ENCODE measurements around the gene PROZ. TPM values are rescaled to one million over a fixed set of nuclear protein-coding genes. Genes with fewer than 3 reads are reported as not detected.
"Not testable (repeated sequence)": the region's sequence is repeated elsewhere in the genome, so short reads cannot be mapped to it uniquely, and the experiment has no call there.

The PROZ gene
- not detected for total RNA-seq

GRCh38 chr13:113157929-113158747 lies at the start of gene PROZ:
TSS of gene PROZ (plus strand) at chr13:113158648. CDS start at chr13:113158661, 13 bp downstream.
- H3K4me3 ChIP-seq = no peak within 1 kb of the TSS
- ATAC-seq (ENCODE audit: low FRiP score in 2 of 2) (no peak), DNase-seq (no peak)
- H3K27ac ChIP-seq = no peak within 1 kb of the TSS
- WGBS, 2 donors = 69 to 72% methylated on average over 11 of the region's 16 CpGs
- no peaks in the 10 kb centered on the region for H3K9me3 ChIP-seq
- H3K36me3 ChIP-seq = no peaks in the 10 kb centered on the region
- H3K4me1 ChIP-seq = peaks cover 4 to 11% (median 8%) of the 10 kb centered on the region in 4 donors
- peaks cover 0 to 12% (median 3%) of the 10 kb centered on the region in 4 donors for H3K27me3 ChIP-seq
- TF ChIP-seq EP300 (IDR thresholded peaks at IDR 0.05) = no peak
- no peak for TF ChIP-seq POLR2A (IDR thresholded peaks at IDR 0.05)
- no peak for TF ChIP-seq POLR2AphosphoS5 (IDR thresholded peaks at IDR 0.05)
- TF ChIP-seq CTCF (IDR thresholded peaks at IDR 0.05) = no peak

GRCh38 chr13:113109151-113110047 lies 49.0 kb upstream of the PROZ start:
- Histone ChIP-seq H3K27ac (no peak overlapping the region), H3K4me1 (peaks cover 13 to 26% (median 18%) of the 10 kb centered on the region in 4 donors), H3K4me3 (peak overlapping the region in 2 of 4 donors; percentile 36 to 55), H3K27me3 (peaks cover 0 to 19% (median 16%) of the 10 kb centered on the region in 4 donors), H3K36me3 (no peaks in the 10 kb centered on the region), H3K9me3 (no peaks in the 10 kb centered on the region)
- ATAC-seq (ENCODE audit: low FRiP score in 2 of 2) (peak in 1 of 2 donors; percentile 34), DNase-seq (peak in 1 of 2 donors; percentile 80)
- TF ChIP-seq POLR2AphosphoS5 (IDR thresholded peaks at IDR 0.05) = no peak
- TF ChIP-seq POLR2A (IDR thresholded peaks at IDR 0.05) = no peak
- WGBS, 2 donors = 30 to 59% methylated on average over 22 to 53 of the region's 73 CpGs

GRCh38 chr13:113110048-113110851 lies 48.2 kb upstream of the PROZ start:
- WGBS, 2 donors = 0 to 6% methylated on average over 17 to 59 of the region's 99 CpGs
- DNase-seq = peak in 1 of 2 donors; percentile 88
- Histone ChIP-seq H3K36me3 (no peaks in the 10 kb centered on the region), H3K4me1 (peaks cover 13 to 23% (median 18%) of the 10 kb centered on the region in 4 donors), H3K4me3 (peak overlapping the region in 3 of 4 donors; percentile 36 to 55 (median 48)), H3K9me3 (no peaks in the 10 kb centered on the region), H3K27me3 (peaks cover 0 to 19% (median 16%) of the 10 kb centered on the region in 4 donors), H3K27ac (no peak overlapping the region)
- ATAC-seq (ENCODE audit: low FRiP score in 2 of 2) = peak in 1 of 2 donors; percentile 64
- TF ChIP-seq CTCF (IDR thresholded peaks at IDR 0.05) (no peak), EP300 (IDR thresholded peaks at IDR 0.05) (no peak), POLR2A (IDR thresholded peaks at IDR 0.05) (no peak), POLR2AphosphoS5 (IDR thresholded peaks at IDR 0.05) (no peak)

GRCh38 chr13:113110852-113111315 lies 47.6 kb upstream of the PROZ start:
- Histone ChIP-seq H3K36me3 (no peaks in the 10 kb centered on the region), H3K27me3 (peaks cover 0 to 19% (median 16%) of the 10 kb centered on the region in 4 donors), H3K4me3 (peak overlapping the region in 3 of 4 donors; percentile 36 to 55 (median 48)), H3K27ac (no peak overlapping the region), H3K4me1 (peaks cover 13 to 19% (median 17%) of the 10 kb centered on the region in 4 donors), H3K9me3 (no peaks in the 10 kb centered on the region)
- TF ChIP-seq POLR2AphosphoS5 (IDR thresholded peaks at IDR 0.05) = no peak
- TF ChIP-seq POLR2A (IDR thresholded peaks at IDR 0.05) = no peak
- no peak for TF ChIP-seq EP300 (IDR thresholded peaks at IDR 0.05)
- no peak for TF ChIP-seq CTCF (IDR thresholded peaks at IDR 0.05)
- no peak for DNase-seq
- peak in 1 of 2 donors; percentile 60 for ATAC-seq (ENCODE audit: low FRiP score in 2 of 2)
- 29 to 75% methylated on average over 11 to 25 of the region's 49 CpGs for WGBS, 2 donors

- H3K27me3 ChIP-seq = peaks cover 0 to 19% (median 16%) of the 10 kb centered on the region in 4 donors
- peaks cover 13 to 19% (median 16%) of the 10 kb centered on the region in 4 donors for H3K4me1 ChIP-seq
- H3K9me3 ChIP-seq; ATAC-seq (ENCODE audit: low FRiP score in 2 of 2); DNase-seq; H3K36me3 ChIP-seq; H3K27ac ChIP-seq; H3K4me3 ChIP-seq: not testable (repeated sequence)
- 81 to 91% methylated on average over 4 to 5 of the region's 5 CpGs for WGBS, 2 donors
Measured at GRCh38 chr13:113111821-113112220, 46.6 kb upstream of the PROZ start.

- Histone ChIP-seq H3K4me1 (peaks cover 13 to 19% (median 16%) of the 10 kb centered on the region in 4 donors), H3K27me3 (peaks cover 0 to 19% (median 16%) of the 10 kb centered on the region in 4 donors)
- H3K27ac ChIP-seq; H3K36me3 ChIP-seq; H3K9me3 ChIP-seq; DNase-seq; ATAC-seq (ENCODE audit: low FRiP score in 2 of 2); H3K4me3 ChIP-seq: not testable (repeated sequence)
- 75 to 80% methylated on average over 1 of the region's 1 CpG for WGBS, 2 donors
Measured at GRCh38 chr13:113112475-113112874, 46.0 kb upstream of the PROZ start.

Data from upper lobe of left lung (tissue), 6 donors.